Stimulated activated CD4-positive, alpha-beta T cell treated with anti-CD3 and anti-CD28 coated beads, TNF-alpha, amount 100 ng/mL, for 48 hours (primary cell): ENCODE data around the gene ABHD16B.
"Not testable (repeated sequence)": the region's sequence is repeated elsewhere in the genome, so short reads cannot be mapped to it uniquely, and the experiment has no call there.

Experiments
- DNase-seq, 3 donors: peaks; one replicate each; pipeline ENCODE4 v3.0.0-alpha.2; 2020; ENCODE audit warnings: low read depth in 3 of 3

The ABHD16B gene

GRCh38 chr20:63877755-63878470 lies 16.6 kb downstream of the ABHD16B start:
- no peak for DNase-seq

GRCh38 chr20:63878899-63879663 lies 17.8 kb downstream of the ABHD16B start:
- no peak for DNase-seq

- DNase-seq: not testable (repeated sequence)
These were observed 19.6 kb downstream of the ABHD16B start for GRCh38 chr20:63880901-63881300.

DNA sequence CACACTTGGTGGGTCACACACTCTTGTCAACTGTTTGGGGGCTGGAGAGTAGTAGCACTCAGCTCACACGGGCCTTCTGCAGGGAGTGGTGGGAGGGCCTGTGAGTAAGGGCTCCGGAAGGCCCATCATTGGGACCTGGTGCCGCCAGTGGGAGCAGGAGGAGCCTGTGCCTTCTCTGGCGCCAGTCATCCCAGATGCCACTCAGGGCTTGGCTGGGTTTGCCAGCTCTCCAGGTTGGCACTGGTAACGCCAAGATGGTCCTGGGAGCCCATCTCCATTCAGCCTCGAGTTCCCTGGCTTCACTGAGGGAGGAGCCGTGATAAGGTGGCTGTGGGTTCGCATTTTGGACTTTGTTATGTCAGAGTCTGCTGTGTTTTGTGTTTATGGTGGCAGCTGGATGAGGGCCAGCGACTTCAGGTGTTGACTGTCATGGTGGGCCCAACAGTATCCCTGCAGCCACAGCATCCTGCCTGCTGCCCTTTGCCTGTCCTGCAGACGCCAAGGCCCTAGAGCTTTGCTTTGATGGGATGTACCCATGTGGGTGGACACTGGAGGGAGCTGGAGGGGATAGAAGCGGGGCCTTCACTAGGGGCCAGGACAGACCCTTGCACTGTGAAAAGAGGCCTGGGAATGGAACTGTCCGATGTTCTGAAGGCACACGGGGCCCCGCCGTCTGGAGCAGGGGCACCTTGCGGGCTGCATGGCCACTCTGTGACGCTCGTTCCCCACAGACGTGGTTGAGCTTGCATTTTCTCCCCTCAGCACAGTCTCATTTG lies 20.3 kb downstream of the ABHD16B start:
- no peak for DNase-seq

- DNase-seq: no peak
These were observed 21.2 kb downstream of the ABHD16B start for GRCh38 chr20:63882257-63883200.

- no peak for DNase-seq
These were observed 21.9 kb downstream of the ABHD16B start for GRCh38 chr20:63883201-63883593.

DNA sequence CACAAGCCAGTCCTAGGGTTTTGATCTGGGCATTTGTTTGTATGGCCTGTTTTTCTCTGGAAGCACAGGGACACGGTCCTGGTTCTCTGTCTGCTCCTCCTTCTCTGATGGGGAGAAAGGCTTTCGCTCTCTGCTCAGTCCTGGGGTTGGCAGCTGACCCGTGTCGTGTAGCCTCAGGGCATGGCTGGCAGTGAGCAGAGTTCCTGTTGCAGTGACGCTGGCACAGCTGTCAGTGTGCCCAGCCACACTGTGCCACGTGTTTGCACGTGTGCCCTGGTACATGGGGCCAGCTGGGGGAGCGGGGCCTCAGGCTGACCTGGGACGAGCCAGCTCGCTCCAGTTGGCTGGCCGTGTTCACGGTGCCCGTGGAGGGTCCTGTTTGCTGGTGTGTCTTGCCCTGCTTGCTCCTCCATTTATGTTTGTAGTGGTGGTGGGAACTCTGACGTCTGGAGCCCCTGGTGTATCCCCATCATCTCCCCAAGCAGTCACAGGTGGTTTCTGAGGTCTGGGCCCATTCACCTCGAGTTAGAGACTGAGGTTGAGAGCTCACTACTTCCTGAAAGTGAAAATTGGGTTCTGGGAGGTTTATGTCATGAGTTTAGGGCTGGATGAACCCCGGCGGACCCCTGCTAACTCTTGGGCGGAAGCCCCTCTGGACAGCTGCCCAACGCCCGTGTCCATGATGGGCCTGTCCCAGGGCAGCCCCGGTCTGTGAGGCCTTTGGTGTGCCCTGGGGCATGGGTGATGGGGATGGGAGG lies 23.4 kb downstream of the ABHD16B start:
- no peak for DNase-seq

DNA sequence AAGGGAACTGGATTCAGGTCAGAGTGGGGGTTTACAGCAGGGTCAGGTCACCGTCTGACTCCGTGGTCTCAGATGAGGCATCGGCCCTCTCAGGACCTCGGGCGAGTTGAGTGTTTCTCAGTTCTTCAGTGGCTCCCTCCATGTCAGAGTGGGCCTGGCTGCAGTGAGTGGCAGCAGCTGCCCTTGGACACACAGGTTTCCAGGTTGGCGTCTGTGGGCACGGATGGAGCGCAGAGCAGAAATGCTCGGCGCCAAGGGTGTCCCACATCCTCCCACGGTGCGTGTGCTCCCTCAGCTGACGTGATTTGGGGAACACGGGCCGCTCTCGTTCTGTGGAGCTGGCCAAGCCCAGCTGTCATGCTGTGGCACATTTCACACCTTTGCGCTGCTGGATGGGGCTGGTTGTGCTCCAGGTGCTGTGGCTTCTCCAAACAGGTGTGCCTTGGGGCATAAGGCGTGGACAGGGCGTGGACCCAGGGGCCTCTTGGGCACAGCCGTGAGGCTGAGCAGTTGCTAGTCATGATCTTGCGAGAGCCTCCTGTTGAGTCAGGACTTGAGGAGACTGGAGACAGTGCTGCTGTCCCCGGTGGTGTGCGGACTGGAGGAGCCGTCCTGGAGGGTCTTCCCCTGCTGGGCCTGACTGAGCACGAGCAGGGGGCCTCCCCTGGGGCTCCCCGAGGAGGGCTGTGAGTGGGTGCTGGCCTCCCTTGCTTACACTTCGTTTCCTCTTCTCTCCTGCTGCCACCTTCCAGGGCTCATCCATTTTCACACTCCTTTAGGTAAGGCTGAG lies 24.2 kb downstream of the ABHD16B start:
- no peak for DNase-seq

- DNase-seq: no peak
These were observed 24.7 kb downstream of the ABHD16B start for GRCh38 chr20:63886054-63886419.

DNA sequence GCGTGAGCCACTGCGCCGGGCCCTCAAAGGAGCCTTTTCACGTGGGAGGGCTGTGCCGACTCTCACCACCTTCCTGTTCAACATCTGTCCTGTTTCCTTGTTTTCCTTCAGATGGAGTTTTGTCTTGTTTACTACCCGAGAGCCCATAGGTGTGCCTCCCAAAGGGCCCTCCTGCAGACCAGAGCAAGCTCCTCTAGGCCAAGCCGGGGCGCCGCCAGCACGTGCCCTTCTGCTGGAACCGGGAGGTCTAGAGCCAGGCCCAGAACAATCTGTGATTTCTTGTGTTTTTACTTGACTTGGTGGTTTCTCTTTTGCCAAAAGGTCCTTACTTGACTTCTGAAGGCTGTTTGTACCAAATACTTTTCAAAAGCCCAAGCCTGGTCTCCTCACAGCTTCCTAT lies 25.6 kb downstream of the ABHD16B start:
- no peak for DNase-seq

DNA sequence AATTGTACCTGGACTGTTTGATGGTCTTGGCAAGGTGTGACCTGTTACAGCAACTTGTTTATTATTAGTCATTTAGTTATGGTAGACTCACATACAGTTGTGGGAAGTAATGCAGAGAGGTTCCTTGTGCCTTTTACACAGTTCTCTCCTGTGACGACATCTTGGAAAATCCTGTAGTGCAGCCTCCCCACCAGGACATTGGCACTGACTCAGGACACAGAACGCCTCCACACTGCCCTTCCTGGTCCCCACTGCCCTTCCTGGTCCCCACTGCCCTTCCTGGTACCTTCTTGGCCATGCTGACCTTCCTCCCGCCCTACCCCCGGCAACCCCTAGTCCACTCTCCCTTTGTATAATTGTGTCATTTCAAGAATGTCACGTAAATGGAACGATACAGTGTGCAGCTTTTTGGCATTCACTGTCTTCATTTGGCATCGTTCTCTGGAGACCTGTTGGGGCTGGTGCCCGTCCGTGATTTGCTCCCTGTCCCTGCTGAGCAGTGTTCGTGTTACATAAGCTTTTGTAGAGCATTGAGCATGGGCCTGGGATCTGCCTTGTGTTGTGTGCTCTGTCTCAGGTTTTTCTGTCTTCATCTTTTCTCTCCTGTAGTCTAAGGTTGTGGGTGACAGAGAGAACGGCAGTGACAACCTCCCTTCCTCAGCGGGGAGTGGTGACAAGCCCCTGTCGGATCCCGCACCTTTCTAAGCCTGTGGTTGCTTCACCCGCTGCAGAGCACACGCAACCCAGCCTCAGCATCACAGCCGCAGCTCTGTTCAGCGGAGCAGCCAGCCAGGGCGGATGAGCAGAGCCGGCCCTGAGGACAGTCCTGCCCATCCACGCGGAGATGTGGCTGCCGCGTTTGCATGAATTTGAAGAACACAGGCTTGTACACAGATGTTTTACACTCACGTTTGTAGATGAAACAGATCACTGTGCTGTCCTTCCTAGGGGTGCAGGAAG lies 28.2 kb downstream of the ABHD16B start:
- DNase-seq: no peak

GRCh38 chr20:63890201-63890576 lies 28.9 kb downstream of the ABHD16B start:
- DNase-seq: no peak

GRCh38 chr20:63890616-63891015 lies 29.3 kb downstream of the ABHD16B start:
- DNase-seq: no peak

DNA sequence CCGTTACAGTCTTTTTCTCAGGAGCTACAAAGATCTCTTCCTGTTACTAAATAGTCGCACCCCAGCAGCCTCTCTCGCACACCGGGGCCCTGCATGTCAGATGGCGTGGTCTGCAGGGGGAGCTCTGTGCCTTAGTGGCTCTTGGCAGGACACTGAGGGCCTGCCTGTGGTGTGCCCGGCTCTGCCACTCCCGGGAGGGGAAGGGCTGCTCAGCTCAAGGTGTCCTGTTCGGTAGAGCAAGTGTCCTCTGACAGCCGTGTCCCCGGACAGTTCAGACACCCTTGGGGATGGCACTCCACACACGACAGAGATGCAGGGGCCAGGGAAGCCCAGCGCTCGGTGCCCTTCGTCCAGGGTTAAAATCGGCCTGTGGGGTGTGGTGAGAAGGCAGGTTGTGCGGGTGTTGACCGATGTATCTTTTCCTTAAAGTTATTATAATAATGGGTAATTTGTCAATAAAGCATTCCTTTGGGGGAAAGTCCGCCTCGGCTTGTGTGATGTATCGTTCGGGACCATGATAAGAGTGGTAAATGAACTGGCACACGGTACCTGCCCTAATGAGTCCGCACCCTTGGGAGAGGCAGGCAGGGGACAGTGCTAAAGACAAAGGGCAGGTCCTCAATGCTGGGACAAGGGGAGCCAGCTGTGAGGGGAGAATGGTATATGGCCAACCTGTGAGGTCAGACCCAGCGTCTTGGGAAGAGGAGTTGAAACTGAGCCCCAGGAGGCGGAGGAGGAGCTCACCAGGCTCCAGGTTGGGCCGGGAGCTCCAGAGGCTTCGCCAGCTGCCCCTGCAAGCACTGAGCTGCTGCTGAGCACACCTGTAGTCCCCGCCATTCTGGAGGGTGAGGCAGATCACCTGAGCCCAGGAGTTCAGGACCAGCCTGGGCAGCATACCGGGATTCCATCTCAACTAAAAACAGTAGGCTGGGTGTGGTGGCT lies 30.0 kb downstream of the ABHD16B start:
- no peak for DNase-seq

- DNase-seq: no peak
These were observed 31.1 kb downstream of the ABHD16B start for GRCh38 chr20:63892402-63892801.

DNA sequence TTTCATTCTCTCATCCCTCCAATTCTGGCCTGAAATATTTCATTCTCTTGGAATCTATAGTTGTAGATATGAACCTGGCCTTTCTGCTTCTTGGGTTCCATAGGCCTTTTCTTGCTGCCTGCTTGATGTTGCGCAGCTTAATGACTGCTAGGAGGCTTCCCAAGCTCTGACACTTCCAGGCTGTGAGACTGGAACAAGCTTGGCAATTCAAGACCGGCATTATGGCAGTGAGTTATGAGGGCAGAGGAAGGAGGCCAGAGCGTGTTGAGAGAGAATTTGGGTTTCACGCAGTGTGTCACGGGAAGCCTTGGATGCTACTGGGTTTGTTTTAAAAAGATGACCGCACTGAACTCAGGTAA lies 32.7 kb downstream of the ABHD16B start:
- DNase-seq: no peak

GRCh38 chr20:63894358-63895201 lies 33.3 kb downstream of the ABHD16B start, which contains the start of gene DNAJC5:
TSS of gene DNAJC5 (plus strand) at chr20:63895126. CDS start at chr20:63928346, 33,220 bp downstream.
- peak; percentile 92 to 96 (median 93) for DNase-seq
